Measurements from ENCODE around the gene MOG. TPM values are rescaled to one million over a fixed set of nuclear protein-coding genes. Genes with fewer than 3 reads are reported as not detected.

Gene MOG
- total and polyA plus RNA-seq, 2 experiments from 2014 or later = 0.55 to 2.5 TPM

DNA sequence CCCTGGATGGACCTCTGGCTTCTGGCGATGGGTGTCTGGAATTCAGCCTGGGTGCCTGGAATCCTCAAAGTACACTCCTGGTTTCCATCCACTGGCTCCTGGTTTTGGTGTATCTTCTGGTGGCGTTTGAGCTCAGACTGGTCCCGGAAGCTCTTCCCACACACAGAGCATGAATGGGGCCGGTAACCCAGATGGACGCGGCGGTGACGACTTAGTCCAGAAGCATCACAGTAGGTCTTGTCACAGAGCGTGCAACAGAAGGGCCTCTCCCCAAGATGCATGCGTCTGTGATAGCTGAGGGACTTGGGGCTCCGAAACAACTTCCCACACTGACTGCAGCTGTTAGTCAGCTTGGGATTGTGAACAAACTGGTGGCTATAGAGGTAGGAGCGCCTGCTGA is 16.3 kb downstream of the MOG start:
- peaks cover 5% of the 10 kb centered on the region; the same call in 1 of the 2 replicates for H3F3A ChIP-seq (replicated peaks; ENCODE audit: low read depth)
- Mint-ChIP-seq H3K9me3 (peaks cover 6% of the 10 kb centered on the region; the same call in 1 of the 3 replicates), H3K27ac (no peak overlapping the region), H3K36me3 (ENCODE audit: low read depth) (no peaks in the 10 kb centered on the region; the same call in 1 of the 3 replicates), H3K4me1 (peaks cover 24% of the 10 kb centered on the region), H3K27me3 (ENCODE audit: insufficient read depth, low read depth, poor library complexity) (peaks cover 7% of the 10 kb centered on the region), H3K4me3 (no peak overlapping the region)
- no peak overlapping the region for H3K4me3 ChIP-seq
- H3K4me2 ChIP-seq = no peak overlapping the region
- no peak for TF ChIP-seq ETS1 (IDR thresholded peaks at IDR 0.05)
- TF ChIP-seq EZH2 (IDR thresholded peaks at IDR 0.05; ENCODE audit: low read depth, unreplicated experiment) = no peak
- H4K20me1 ChIP-seq (replicated peaks; ENCODE audit: insufficient read depth) = no peaks in the 10 kb centered on the region
- no peaks in the 10 kb centered on the region for H3K36me3 ChIP-seq (ENCODE audit: insufficient read depth)
- peaks cover 13% of the 10 kb centered on the region for H3K9me2 ChIP-seq (ENCODE audit: insufficient read depth)
- DNase-seq (ENCODE audit: low spot score) (no peak), ATAC-seq (no peak)
- no peak overlapping the region for H3K27ac ChIP-seq (ENCODE audit: low read depth)
- no peaks in the 10 kb centered on the region for H3K79me2 ChIP-seq (replicated peaks; ENCODE audit: insufficient read depth)
- H2AFZ ChIP-seq = no peak overlapping the region
- no peaks in the 10 kb centered on the region for H3K27me3 ChIP-seq (ENCODE audit: insufficient read depth)
- peaks cover 12% of the 10 kb centered on the region for H3K4me1 ChIP-seq (ENCODE audit: insufficient read depth)

DNA sequence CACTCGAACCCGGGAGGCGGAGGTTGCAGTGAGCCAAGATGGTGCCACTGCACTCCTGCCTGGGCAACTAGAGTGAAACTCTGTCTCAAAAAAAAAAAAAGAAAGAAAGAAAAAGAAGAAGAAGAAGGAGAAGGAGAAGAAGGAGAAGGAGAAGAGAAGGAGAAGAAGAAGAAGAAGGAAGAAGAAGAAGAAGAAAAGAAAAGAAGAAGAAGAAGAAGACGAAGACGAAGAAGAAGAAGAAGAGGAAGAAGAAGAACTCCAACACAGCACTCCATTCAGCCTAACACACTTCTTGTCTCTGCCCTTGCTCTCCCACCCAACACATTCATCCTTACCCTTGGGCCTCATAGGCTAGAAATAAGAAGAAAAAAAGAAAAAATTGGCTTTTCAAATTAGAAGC is 17.1 kb downstream of the MOG start:
- H3K27me3 ChIP-seq (ENCODE audit: insufficient read depth) = no peaks in the 10 kb centered on the region
- H3K4me1 ChIP-seq (ENCODE audit: insufficient read depth) = peaks cover 8% of the 10 kb centered on the region; the same call in 1 of the 2 replicates
- H3K79me2 ChIP-seq (replicated peaks; ENCODE audit: insufficient read depth) = no peaks in the 10 kb centered on the region
- DNase-seq (ENCODE audit: low spot score) (no peak), ATAC-seq (no peak)
- no peak overlapping the region for H3K4me2 ChIP-seq
- H2AFZ ChIP-seq = no peak overlapping the region
- H3K36me3 Mint-ChIP-seq (ENCODE audit: low read depth) = no peaks in the 10 kb centered on the region; the same call in 1 of the 3 replicates
- H3K4me3 ChIP-seq = no peak overlapping the region
- H3K27ac ChIP-seq (ENCODE audit: low read depth) = no peak overlapping the region
- peaks cover 13% of the 10 kb centered on the region for H3K9me2 ChIP-seq (ENCODE audit: insufficient read depth)
- H3K4me1 Mint-ChIP-seq = peaks cover 25% of the 10 kb centered on the region
- H3K4me3 Mint-ChIP-seq = no peak overlapping the region
- H3K36me3 ChIP-seq (ENCODE audit: insufficient read depth) = no peaks in the 10 kb centered on the region
- H3K9me3 Mint-ChIP-seq = peaks cover 6% of the 10 kb centered on the region; the same call in 1 of the 3 replicates
- H4K20me1 ChIP-seq (replicated peaks; ENCODE audit: insufficient read depth) = no peaks in the 10 kb centered on the region
- no peaks in the 10 kb centered on the region for H3F3A ChIP-seq (replicated peaks; ENCODE audit: low read depth)
- H3K27ac Mint-ChIP-seq = no peak overlapping the region
- H3K27me3 Mint-ChIP-seq (ENCODE audit: insufficient read depth, low read depth, poor library complexity) = peaks cover 7% of the 10 kb centered on the region
- TF ChIP-seq JUNB (IDR thresholded peaks at IDR 0.05; ENCODE audit: unreplicated experiment) (no peak), ETS1 (IDR thresholded peaks at IDR 0.05) (no peak), CREB1 (CRISPR knock-in tag; IDR thresholded peaks at IDR 0.05; ENCODE audit: low read depth) (no peak), NANOG (IDR thresholded peaks at IDR 0.05; ENCODE audit: borderline replicate concordance) (no peak), EZH2 (IDR thresholded peaks at IDR 0.05; ENCODE audit: low read depth, unreplicated experiment) (no peak), ZNF462 (CRISPR knock-in tag; IDR thresholded peaks at IDR 0.05) (no peak), POLR2AphosphoS5 (IDR thresholded peaks at IDR 0.05; ENCODE audit: low read depth) (no peak), EZH2phosphoT487 (IDR thresholded peaks at IDR 0.05; ENCODE audit: unreplicated experiment) (no peak), CTCF (conservative IDR thresholded peaks at IDR 0.05; ENCODE audit: low read depth in 2 of 2) (no peak), STAT1 (IDR thresholded peaks at IDR 0.05; ENCODE audit: unreplicated experiment) (no peak)
